Measurements from ENCODE around the gene DECR2.
A peak's percentile ranks its signal among the peaks of the same experiment; 100 is the strongest.

Gene DECR2

DNA sequence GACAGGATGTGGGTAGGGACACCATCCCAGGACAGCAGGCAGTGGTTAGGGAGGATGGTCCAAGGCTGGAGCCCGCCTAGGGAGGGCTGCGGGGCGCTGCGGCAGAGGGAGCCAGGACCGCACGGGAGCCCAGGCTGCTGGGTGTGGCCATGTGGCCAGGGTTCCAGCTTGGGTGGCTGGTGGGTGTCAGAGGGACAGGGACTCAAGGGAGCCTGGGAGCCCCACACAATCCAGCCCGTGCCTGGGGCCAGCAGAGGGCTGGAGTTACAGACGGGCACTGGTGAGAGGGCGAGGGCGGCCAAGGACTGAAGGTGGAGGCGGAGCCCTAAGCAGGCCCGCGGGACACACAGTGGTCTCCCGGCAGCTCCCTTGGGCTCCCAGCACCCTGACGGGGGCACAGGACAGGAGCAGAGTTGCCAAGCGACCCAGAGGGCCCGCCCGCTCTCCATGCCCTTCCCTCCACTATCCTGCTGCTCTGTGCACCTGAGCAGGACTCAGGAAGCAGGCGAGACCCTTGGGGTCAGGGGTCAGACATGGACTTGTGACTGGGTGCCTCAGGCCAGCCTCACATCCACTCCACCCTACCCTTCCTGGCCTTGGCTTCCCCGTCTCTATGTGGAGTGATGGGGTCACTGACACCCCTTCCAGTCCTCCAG, 38.4 kb upstream of the DECR2 start:
- no peaks in the 10 kb centered on the region for H3K36me3 Mint-ChIP-seq
- no peak overlapping the region for H3K27ac Mint-ChIP-seq
- H3K27me3 Mint-ChIP-seq, result no peaks in the 10 kb centered on the region
- H3K4me3 Mint-ChIP-seq, result no peak overlapping the region
- no peaks in the 10 kb centered on the region for H3K9me3 Mint-ChIP-seq
- peaks cover 5% of the 10 kb centered on the region for H3K4me1 Mint-ChIP-seq

DNA sequence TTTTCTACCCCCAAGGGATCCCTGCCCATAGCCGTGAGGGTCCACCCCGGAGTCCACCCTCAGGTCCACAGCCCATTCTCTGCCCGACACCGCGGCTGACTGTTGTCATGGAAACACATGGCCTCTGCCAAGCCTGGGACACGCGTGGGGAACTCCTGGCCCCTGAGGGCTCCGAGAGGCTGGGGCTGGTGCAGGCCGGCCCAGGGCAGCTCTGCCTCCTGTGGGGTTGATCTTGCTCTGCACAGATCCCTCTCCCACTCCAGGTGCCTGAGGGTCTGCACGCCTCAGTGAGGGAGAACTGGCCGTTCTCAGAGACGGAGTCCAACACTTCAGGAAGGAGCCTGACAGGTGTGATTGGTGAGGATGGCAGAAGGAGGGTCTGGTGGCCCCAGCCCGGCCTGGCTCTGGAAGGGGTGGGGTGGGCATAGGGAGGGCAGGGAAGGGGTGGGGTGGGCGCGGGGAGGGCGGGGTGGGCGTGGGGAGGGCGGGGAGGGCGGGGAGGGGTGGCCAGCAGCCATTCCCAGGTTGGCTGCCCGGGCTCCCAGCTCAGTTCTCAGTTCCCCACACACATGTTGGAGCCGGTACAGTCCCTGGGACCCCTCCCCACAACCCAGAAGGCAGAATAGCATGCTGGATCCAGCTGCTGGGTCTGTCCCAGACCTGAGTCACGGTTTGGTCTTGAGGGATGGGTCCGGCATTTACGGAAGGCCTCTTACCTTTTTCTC, 37.8 kb upstream of the DECR2 start:
- no peaks in the 10 kb centered on the region for H3K27me3 Mint-ChIP-seq
- H3K4me3 Mint-ChIP-seq, result no peak overlapping the region
- H3K9me3 Mint-ChIP-seq, result no peaks in the 10 kb centered on the region
- H3K4me1 Mint-ChIP-seq, result peaks cover 5% of the 10 kb centered on the region
- no peaks in the 10 kb centered on the region for H3K36me3 Mint-ChIP-seq
- no peak overlapping the region for H3K27ac Mint-ChIP-seq

DNA sequence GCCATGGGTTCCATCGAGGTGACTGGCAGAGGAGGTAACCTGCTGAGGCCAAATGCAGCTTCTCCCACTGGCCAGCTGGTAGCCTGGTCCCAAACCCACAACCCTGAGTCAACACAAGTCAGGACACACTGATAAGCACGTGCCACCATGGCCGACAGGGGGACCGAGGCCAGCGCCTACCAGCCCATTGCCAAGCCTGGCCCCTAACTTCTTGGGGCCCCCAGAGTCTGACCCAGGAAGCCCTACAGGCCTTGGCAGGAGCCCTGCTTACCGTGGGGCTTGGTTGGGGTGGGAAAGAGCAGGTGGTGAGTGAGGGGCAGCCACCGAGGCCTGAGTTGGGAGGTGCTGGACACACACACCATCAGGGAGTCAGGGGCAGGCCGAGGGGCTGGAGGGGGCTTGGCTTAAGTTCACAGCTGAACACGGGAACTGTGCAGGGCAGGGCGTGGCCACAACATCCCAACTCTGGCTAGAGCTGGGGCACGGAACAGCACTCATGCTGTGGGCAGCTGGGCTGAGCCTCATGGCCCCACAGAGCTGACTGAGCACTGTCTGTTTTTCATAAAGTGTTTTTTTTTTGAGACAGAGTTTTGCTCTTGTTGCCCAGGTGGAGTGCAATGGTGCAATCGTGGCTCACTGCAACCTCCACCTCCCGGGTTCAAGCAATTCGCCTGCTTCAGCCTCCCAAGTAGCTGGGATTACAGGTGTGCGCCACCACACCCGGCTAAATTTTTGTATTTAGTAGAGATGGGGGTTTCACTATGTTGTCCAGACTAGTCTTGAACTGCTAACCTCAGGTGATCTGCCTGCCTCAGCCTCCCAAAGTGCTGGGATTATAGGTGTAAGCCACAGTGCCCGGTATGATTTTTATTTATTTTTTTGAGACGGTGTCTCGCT, 36.8 kb upstream of the DECR2 start:
- peaks cover 14% of the 10 kb centered on the region for H3K4me1 Mint-ChIP-seq
- no peak overlapping the region for H3K4me3 Mint-ChIP-seq
- no peaks in the 10 kb centered on the region for H3K9me3 Mint-ChIP-seq
- no peaks in the 10 kb centered on the region for H3K36me3 Mint-ChIP-seq
- H3K27ac Mint-ChIP-seq, result no peak overlapping the region
- no peaks in the 10 kb centered on the region for H3K27me3 Mint-ChIP-seq

- peaks cover 22% of the 10 kb centered on the region for H3K4me1 Mint-ChIP-seq
- H3K27ac Mint-ChIP-seq, result no peak overlapping the region
- no peaks in the 10 kb centered on the region for H3K9me3 Mint-ChIP-seq
- H3K36me3 Mint-ChIP-seq, result no peaks in the 10 kb centered on the region
- H3K4me3 Mint-ChIP-seq, result no peak overlapping the region
- H3K27me3 Mint-ChIP-seq, result no peaks in the 10 kb centered on the region
Measured at GRCh38 chr16:366476-366875, 35.2 kb upstream of the DECR2 start.

- Mint-ChIP-seq H3K27me3 (no peaks in the 10 kb centered on the region), H3K9me3 (no peaks in the 10 kb centered on the region), H3K27ac (no peak overlapping the region), H3K4me3 (no peak overlapping the region), H3K36me3 (no peaks in the 10 kb centered on the region), H3K4me1 (peaks cover 21% of the 10 kb centered on the region)
Measured at GRCh38 chr16:367333-367903, 34.3 kb upstream of the DECR2 start.

DNA sequence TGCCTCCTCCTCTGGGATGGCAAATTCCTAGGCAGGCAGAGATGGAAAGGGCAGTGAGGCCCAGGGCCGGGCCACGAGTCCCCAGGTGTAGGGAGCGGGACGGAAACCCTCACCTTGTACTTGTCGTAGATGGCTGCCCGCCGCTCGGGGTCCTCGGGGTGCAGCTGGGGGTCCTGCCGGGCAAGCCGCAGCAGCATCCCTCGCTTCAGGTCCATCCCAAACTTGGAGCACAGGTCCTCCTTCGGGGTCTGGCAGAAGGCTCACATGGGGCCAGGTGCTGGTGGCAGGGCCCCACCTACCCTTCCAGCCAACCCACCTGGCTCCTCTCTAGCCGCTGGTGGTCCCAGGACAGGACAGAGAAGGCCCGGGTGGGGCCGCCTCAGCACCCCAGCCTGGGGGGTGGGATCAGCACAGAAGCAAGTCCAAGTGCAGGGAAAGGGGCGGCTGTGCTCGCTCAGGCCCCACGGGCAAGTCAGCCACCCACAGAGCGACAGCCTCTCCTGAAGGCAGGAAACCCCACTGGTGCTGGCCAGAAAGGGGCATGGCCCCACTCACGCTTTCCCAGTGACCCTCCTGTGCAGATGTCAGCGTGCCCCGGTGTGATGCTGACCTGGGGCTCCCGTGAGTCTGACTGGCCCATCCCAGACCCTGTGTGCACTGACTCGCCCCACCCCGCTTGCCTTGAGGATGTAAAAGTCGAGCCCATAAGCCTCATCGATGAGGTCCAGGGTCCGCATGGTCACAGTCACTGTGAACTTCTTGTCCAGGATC, 33.1 kb upstream of the DECR2 start:
- H3K36me3 Mint-ChIP-seq, result no peaks in the 10 kb centered on the region
- H3K4me1 Mint-ChIP-seq, result peaks cover 21% of the 10 kb centered on the region
- no peak overlapping the region for H3K4me3 Mint-ChIP-seq
- no peak overlapping the region for H3K27ac Mint-ChIP-seq
- H3K27me3 Mint-ChIP-seq, result no peaks in the 10 kb centered on the region
- H3K9me3 Mint-ChIP-seq, result no peaks in the 10 kb centered on the region

DNA sequence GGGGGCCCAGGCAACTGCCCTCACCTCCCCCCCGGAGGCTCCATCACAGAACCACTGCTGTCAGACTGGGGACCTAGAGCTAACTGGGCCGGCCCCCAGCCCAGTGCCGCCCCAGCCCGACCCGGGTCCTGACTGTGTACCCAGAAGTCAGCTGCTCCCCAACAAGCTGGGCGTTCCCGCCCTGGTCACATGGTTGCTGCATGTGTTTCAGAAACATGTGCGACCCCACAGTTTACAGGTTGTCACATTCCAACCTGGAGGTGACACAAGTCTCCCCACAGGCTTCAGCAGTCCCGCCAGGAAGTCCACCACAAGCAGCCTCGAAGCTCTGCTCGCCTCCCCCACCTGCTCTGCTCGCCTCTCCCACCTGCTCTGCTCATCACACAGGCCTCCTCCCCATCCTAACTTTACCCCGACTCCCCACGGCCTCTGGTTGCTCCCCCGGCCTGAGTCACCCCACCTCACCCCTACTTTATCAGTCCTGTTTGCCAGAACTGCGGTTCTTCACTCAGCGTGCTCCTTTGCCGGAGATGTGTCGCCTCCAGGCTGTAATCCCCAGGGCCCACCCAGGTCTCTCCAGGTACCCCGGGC, 32.3 kb upstream of the DECR2 start:
- no peak overlapping the region for H3K27ac Mint-ChIP-seq

DNA sequence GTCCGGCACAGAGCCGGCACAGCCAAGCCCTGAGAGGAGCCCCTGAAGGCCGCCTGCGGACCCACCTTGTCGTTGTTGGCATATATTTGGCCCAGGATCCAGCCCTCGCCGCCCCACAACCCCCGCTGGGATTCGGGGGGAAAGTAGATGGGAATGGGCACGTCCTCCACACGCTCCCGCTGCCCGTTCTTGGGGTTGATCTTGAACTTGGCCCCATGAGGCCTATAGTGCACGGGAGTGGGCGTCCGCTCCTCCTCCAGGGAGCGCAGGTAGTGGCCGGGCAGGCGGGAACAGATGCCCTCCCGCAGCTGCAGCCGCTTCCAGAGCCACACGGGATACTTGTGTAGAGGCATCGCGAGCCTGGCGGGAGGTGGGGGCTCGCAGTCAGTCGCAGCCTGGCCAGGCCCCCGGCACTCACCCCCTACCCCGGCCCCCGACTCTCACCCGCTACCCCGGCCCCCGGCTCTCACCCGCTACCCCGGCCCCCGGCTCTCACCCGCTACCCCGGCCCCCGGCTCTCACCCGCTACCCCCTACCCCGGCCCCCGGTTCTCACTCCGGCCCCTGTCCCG, 31.7 kb upstream of the DECR2 start:
- H3K4me3 Mint-ChIP-seq, result peak overlapping the region; percentile 84
- H3K9me3 Mint-ChIP-seq, result no peaks in the 10 kb centered on the region
- no peaks in the 10 kb centered on the region for H3K36me3 Mint-ChIP-seq
- peaks cover 21% of the 10 kb centered on the region for H3K4me1 Mint-ChIP-seq
- H3K27me3 Mint-ChIP-seq, result no peaks in the 10 kb centered on the region
- H3K27ac Mint-ChIP-seq, result no peak overlapping the region

More for the DNA sequence above, 32.3 kb upstream of the DECR2 start:
- no peaks in the 10 kb centered on the region for H3K36me3 Mint-ChIP-seq
- H3K9me3 Mint-ChIP-seq, result no peaks in the 10 kb centered on the region
- peaks cover 21% of the 10 kb centered on the region for H3K4me1 Mint-ChIP-seq
- no peaks in the 10 kb centered on the region for H3K27me3 Mint-ChIP-seq
- peak overlapping the region; percentile 63 for H3K4me3 Mint-ChIP-seq

DNA sequence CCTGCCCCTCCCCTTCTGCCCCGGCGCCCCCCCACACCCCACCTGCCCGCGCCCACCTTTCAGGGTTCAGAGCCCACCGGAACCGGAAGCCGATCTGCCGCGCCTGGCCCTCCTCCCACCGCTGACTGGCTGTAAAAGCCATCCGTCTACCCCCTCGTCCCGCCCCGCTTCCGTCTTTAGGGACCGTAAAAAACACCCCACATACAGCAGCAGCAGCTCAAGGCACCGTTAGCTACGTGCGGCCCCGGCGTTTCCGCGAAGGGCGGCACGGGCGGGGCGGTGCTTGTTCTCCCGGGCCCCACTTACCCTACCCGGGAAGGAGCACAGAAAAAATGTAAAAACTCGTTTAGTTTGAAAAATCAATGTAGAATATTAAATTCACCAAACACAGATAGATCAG, 31.2 kb upstream of the DECR2 start, which contains the start of gene MRPL28:
Gene MRPL28, minus strand, starts transcription at position 96 of the 400 bp plus-strand sequence. CDS start 320 bp downstream, outside the sequence.
- no peaks in the 10 kb centered on the region for H3K36me3 Mint-ChIP-seq
- no peaks in the 10 kb centered on the region for H3K9me3 Mint-ChIP-seq
- H3K4me3 Mint-ChIP-seq, result peak within 1 kb of the TSS; percentile 84
- peaks cover 21% of the 10 kb centered on the region for H3K4me1 Mint-ChIP-seq
- H3K27ac Mint-ChIP-seq, result peak within 1 kb of the TSS; percentile 94
- no peaks in the 10 kb centered on the region for H3K27me3 Mint-ChIP-seq

GRCh38 chr16:370979-371514, 30.6 kb upstream of the DECR2 start:
- Mint-ChIP-seq H3K9me3 (no peaks in the 10 kb centered on the region), H3K27ac (peak overlapping the region; percentile 94), H3K4me3 (peak overlapping the region; percentile 84), H3K36me3 (no peaks in the 10 kb centered on the region), H3K27me3 (no peaks in the 10 kb centered on the region), H3K4me1 (peaks cover 21% of the 10 kb centered on the region)

DNA sequence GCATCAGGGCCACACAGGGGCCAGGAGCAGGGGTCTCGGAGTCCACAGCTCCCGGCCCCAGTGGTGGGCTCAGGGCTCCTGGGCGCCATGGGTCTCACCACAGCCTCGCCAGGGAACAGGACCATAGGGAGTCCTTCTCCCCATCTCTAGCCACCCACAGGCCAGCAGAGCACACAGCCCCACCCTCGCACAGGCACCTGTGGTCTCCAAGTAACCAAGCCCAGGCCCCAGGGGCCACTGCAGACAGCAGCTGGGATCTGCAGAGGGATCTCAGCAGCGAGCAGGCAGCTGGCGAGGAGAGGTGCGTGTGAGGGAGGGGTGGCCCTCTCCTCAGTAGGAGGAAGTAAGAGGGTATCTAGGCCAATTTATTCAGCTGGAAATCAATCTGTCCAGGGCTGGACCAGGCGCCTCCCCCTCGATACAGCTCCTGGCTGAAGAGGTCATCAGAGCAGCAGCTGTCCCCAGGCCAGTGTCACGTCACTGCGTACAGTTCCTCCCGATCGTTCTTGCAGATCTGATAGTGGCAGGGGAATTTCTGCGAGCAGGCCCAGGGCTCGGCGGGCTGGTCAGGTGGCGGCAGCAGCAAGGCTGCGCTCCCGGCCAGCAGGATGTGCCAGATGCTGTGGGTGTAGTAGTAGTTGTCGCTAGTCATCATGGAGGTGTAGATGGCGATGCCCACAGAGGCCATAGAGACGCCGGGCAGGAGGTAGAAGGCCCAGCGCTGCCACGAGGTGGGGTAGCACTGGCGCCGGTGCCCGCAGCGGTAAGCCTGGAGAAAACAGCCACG, 30.0 kb upstream of the DECR2 start:
- no peaks in the 10 kb centered on the region for H3K27me3 Mint-ChIP-seq
- no peak overlapping the region for H3K4me3 Mint-ChIP-seq
- H3K27ac Mint-ChIP-seq, result no peak overlapping the region
- H3K4me1 Mint-ChIP-seq, result peaks cover 21% of the 10 kb centered on the region
- no peaks in the 10 kb centered on the region for H3K36me3 Mint-ChIP-seq
- H3K9me3 Mint-ChIP-seq, result no peaks in the 10 kb centered on the region

GRCh38 chr16:372302-372983, 29.2 kb upstream of the DECR2 start:
- H3K9me3 Mint-ChIP-seq, result no peaks in the 10 kb centered on the region
- H3K36me3 Mint-ChIP-seq, result no peaks in the 10 kb centered on the region
- H3K4me1 Mint-ChIP-seq, result peaks cover 21% of the 10 kb centered on the region
- no peaks in the 10 kb centered on the region for H3K27me3 Mint-ChIP-seq
- H3K27ac Mint-ChIP-seq, result no peak overlapping the region
- no peak overlapping the region for H3K4me3 Mint-ChIP-seq

DNA sequence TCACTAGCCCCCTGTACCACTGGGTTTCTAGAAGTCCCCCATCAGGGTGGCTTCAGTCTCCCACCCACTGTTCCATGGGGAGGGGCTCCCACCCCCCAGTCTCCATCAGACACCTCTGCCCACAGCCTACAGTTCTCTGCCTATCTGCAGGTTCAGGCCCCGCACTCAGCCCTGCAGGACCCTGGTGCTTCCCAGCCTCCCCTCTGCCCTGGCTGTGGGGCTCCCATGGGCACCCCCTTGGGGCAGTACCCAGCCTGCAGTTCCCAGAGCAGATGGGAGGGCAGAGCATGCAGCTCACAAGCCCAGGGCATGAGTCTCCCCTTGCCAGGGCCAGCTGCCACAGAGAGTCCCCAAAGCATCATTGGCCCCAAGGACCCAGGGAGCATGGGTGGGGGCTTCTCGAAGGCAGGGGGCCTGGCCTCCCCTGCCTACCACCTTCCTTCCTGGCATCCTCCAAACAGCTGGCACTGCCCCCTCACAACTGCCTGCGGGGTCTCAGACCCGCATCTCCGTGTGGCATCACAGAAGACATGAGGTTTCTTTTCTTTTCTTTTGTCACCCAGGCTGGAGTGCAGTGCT, 28.6 kb upstream of the DECR2 start:
- H3K4me1 Mint-ChIP-seq, result peaks cover 21% of the 10 kb centered on the region
- H3K4me3 Mint-ChIP-seq, result no peak overlapping the region
- H3K36me3 Mint-ChIP-seq, result no peaks in the 10 kb centered on the region

More for the DNA sequence above, 28.6 kb upstream of the DECR2 start:
- H3K27me3 Mint-ChIP-seq, result no peaks in the 10 kb centered on the region
- H3K27ac Mint-ChIP-seq, result no peak overlapping the region
- H3K9me3 Mint-ChIP-seq, result no peaks in the 10 kb centered on the region

All from activated naive CD4-positive, alpha-beta T cell treated with anti-CD3 and anti-CD28 coated beads, Interleukin-2, amount 50 U/mL, for 24 hours (primary cell).